ENCODE results near the gene RLN3. TPM values are rescaled to one million over a fixed set of nuclear protein-coding genes. Genes with fewer than 3 reads are reported as not detected.

The RLN3 gene
- total and polyA plus RNA-seq, 4 donors: not detected

DNA sequence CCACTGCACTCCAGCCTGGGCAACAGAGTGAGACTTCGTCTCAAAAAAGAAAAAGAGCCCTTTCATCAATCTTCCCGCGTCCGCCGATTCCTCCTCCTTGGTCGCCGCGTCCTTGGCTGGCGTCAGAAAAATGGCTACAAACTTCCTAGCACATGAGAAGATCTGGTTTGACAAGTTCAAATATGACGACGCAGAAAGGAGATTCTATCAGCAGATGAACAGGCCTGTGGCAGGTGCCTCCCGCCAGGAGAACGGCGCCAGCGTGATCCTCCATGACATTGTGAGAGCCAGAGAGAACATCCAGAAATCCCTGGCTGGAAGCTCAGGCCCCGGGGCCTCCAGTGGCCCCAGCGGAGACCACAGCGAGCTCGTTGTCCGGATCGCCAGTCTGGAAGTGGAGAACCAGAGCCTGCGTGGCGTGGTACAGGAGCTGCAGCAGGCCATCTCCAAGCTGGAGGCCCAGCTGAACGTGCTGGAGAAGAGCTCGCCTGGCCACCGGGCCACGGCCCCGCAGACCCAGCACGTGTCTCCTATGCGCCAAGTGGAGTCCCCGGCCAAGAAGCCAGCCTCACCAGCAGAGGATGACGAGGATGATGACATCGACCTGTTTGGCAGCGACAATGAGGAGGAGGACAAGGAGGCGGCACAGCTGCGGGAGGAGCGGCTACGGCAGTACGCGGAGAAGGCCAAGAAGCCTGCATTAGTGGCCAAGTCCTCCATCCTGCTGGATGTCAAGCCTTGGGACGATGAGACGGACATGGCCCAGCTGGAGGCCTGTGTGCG lies 42.5 kb downstream of the RLN3 start:
- H3K27me3 ChIP-seq (ENCODE audit: control insufficient read depth in 4 of 4, insufficient read depth in 4 of 4, low read length in 3 of 4): no peaks in the 10 kb centered on the region
- no peak for DNase-seq (ENCODE audit: low spot score)
- H3K36me3 ChIP-seq (ENCODE audit: control insufficient read depth in 4 of 4, insufficient read depth in 3 of 4, low read depth in 1 of 4, low read length in 3 of 4): no peaks in the 10 kb centered on the region
- no peak overlapping the region for H3K4me3 ChIP-seq (ENCODE audit: low read depth in 1 of 3, low read length in 3 of 3)
- H3K9me3 ChIP-seq (ENCODE audit: control insufficient read depth in 4 of 4, low read length in 3 of 4): no peaks in the 10 kb centered on the region
- TF ChIP-seq NR2F2 (IDR thresholded peaks at IDR 0.05): no peak
- no peak for TF ChIP-seq GABPA (IDR thresholded peaks at IDR 0.05 in 1 of 2, conservative IDR thresholded peaks at IDR 0.05 in 1 of 2)
- no peak for TF ChIP-seq YY1 (IDR thresholded peaks at IDR 0.05)
- no peak for TF ChIP-seq EGR1 (IDR thresholded peaks at IDR 0.05; ENCODE audit: low read depth in 2 of 2)
- TF ChIP-seq, protein P1, sequence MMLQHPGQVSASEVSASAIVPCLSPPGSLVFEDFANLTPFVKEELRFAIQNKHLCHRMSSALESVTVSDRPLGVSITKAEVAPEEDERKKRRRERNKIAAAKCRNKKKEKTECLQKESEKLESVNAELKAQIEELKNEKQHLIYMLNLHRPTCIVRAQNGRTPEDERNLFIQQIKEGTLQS (IDR thresholded peaks at IDR 0.05): no peak
- no peak for TF ChIP-seq RXRA (IDR thresholded peaks at IDR 0.05)
- no peak for TF ChIP-seq ZBTB33 (IDR thresholded peaks at IDR 0.05)
- TF ChIP-seq CTCF (IDR thresholded peaks at IDR 0.05; ENCODE audit: low read depth, low read length, missing input control): no peak
- TF ChIP-seq SP1 (IDR thresholded peaks at IDR 0.05): no peak
- TF ChIP-seq FOXA2 (IDR thresholded peaks at IDR 0.05): no peak
- no peak overlapping the region for H3K9ac ChIP-seq (ENCODE audit: low read depth in 1 of 2, low read length in 2 of 2)
- 97% methylated on average over 43 of the region's 43 CpGs for WGBS
- peaks cover 0 to 39% (median 24%) of the 10 kb centered on the region in 4 donors for H3K4me1 ChIP-seq (ENCODE audit: control insufficient read depth in 4 of 4, insufficient read depth in 4 of 4, low read length in 3 of 4)
- no peak overlapping the region for H3K27ac ChIP-seq (ENCODE audit: low read depth in 1 of 2, low read length in 2 of 2)

DNA sequence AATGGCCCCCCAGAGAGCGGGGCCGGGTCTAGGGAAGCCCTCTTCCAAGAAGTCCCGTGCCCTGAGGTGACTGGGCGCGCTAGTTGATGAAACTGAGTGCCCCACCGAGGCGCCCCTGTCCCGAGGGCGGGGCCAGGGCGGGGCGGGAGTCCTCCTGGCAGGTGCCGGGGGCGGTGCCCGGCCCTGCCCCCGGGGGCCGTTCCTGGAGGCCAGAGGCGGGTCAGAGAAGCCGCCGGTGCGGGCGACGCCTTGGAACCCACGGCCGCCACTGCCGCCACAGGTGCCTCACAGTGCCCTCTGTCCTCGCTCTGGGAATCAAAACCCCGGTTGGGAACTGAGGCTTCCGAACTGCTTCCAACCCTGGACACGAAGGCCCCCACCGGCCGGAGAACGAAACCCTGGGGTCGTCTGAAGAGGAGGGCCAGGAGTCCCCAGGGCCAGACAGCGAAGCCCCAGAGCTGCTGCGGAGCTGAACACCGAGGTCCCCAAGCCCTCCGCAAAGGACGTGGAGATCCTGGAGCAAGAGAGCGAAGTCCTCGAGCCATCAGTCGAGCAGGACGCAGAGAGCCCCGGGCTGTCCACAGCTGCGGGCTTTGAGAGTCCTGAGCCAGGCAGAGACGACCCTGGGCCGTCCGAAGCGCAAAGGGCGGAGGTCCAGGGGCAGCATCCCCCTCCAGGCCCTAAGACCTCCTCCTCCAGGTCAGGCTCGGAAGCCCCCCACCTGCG lies 44.8 kb downstream of the RLN3 start, which contains the start of gene MISP3:
MISP3 (plus strand) TSS at position 252 of the 726 bp plus-strand sequence. CDS start 524 bp downstream, outside the sequence.
- no peaks in the 10 kb centered on the region for H3K36me3 ChIP-seq (ENCODE audit: control insufficient read depth in 4 of 4, insufficient read depth in 3 of 4, low read depth in 1 of 4, low read length in 3 of 4)
- H3K27me3 ChIP-seq (ENCODE audit: control insufficient read depth in 4 of 4, insufficient read depth in 4 of 4, low read length in 3 of 4): no peaks in the 10 kb centered on the region
- DNase-seq (ENCODE audit: low spot score): peak; percentile 64
- peak within 1 kb of the TSS; percentile 66 to 80 (median 73) for H3K4me3 ChIP-seq (ENCODE audit: low read depth in 1 of 3, low read length in 3 of 3)
- H3K9ac ChIP-seq (ENCODE audit: low read depth in 1 of 2, low read length in 2 of 2): peak within 1 kb of the TSS; percentile 35 to 54
- H3K9me3 ChIP-seq (ENCODE audit: control insufficient read depth in 4 of 4, low read length in 3 of 4): no peaks in the 10 kb centered on the region
- TF ChIP-seq REST (IDR thresholded peaks at IDR 0.05) (peak; percentile 38), MAX (IDR thresholded peaks at IDR 0.05) (no peak)
- WGBS: under 1% methylated on average over 51 of the region's 51 CpGs
- H3K4me1 ChIP-seq (ENCODE audit: control insufficient read depth in 4 of 4, insufficient read depth in 4 of 4, low read length in 3 of 4): peaks cover 0 to 41% (median 24%) of the 10 kb centered on the region in 4 donors
- H3K27ac ChIP-seq (ENCODE audit: low read depth in 1 of 2, low read length in 2 of 2): peak within 1 kb of the TSS; percentile 69 to 93

All from liver (tissue), 9 donors.